ENCODE measurements around the gene EPS8L1.

The EPS8L1 gene

GRCh38 chr19:55133639-55134444 is 58.2 kb downstream of the EPS8L1 start:
- no peaks in the 10 kb centered on the region for H3K36me3 ChIP-seq (ENCODE audit: insufficient read depth, low read length)
- H3K4me1 ChIP-seq (ENCODE audit: insufficient read depth, low read length): no peaks in the 10 kb centered on the region
- peaks cover 9 to 29% of the 10 kb centered on the region in 2 donors for H3K27me3 ChIP-seq (ENCODE audit: control insufficient read depth in 1 of 2, insufficient read depth in 2 of 2, low read length in 2 of 2)
- no peaks in the 10 kb centered on the region for H3K9me3 ChIP-seq (ENCODE audit: low read length)
- no peak overlapping the region for H3K4me3 ChIP-seq (ENCODE audit: low read depth in 1 of 2, low read length in 2 of 2)
- no peak overlapping the region for H3K9ac ChIP-seq (ENCODE audit: low read length)
- no peak overlapping the region for H3K27ac ChIP-seq (ENCODE audit: low read depth, low read length)

- H3K9me3 ChIP-seq (ENCODE audit: low read length): no peaks in the 10 kb centered on the region
- no peaks in the 10 kb centered on the region for H3K4me1 ChIP-seq (ENCODE audit: insufficient read depth, low read length)
- peaks cover 9 to 29% of the 10 kb centered on the region in 2 donors for H3K27me3 ChIP-seq (ENCODE audit: control insufficient read depth in 1 of 2, insufficient read depth in 2 of 2, low read length in 2 of 2)
- H3K36me3 ChIP-seq (ENCODE audit: insufficient read depth, low read length): no peaks in the 10 kb centered on the region
- no peak overlapping the region for H3K27ac ChIP-seq (ENCODE audit: low read depth, low read length)
- no peak overlapping the region for H3K9ac ChIP-seq (ENCODE audit: low read length)
- H3K4me3 ChIP-seq (ENCODE audit: low read depth in 1 of 2, low read length in 2 of 2): no peak overlapping the region
These were observed 59.1 kb downstream of the EPS8L1 start for GRCh38 chr19:55134736-55135135.

DNA sequence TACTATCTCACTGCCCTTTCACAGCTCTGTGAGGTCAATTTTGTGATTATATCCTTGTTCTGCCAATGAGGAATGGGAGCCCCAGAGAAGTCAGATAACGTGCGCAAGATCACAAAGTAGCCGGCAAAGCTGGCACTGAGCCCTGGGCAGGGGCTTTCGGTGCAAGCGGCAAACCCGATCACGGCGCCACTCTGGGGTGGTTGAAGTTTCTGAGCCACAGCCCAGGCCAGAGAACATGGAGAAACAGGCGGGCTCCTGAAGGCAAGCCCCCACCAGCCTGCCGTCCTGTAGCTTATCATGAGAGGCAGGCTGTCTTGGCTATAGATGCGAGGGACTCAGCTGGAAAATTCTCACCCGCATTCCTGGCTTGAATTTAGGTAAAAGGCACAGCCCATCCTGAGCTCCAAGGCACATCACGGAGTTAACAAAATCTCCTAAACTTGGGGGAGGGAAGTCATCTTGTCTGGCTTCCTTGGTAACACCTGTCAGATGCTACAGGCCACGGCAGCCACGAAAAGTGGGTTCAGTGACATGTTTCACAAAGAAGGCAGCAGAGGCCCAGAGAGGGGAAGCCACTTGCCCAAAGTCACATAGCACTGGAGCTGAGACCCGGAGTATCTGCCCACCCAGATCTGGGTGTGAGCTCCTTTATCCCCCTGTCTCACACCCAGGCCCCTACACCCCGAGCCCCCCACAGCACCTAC is 60.9 kb downstream of the EPS8L1 start:
- H3K4me1 ChIP-seq (ENCODE audit: insufficient read depth, low read length): no peaks in the 10 kb centered on the region
- peaks cover 9 to 36% of the 10 kb centered on the region in 2 donors for H3K27me3 ChIP-seq (ENCODE audit: control insufficient read depth in 1 of 2, insufficient read depth in 2 of 2, low read length in 2 of 2)
- no peak overlapping the region for H3K4me3 ChIP-seq (ENCODE audit: low read depth in 1 of 2, low read length in 2 of 2)
- H3K27ac ChIP-seq (ENCODE audit: low read depth, low read length): no peak overlapping the region
- no peak overlapping the region for H3K9ac ChIP-seq (ENCODE audit: low read length)
- no peaks in the 10 kb centered on the region for H3K9me3 ChIP-seq (ENCODE audit: low read length)
- H3K36me3 ChIP-seq (ENCODE audit: insufficient read depth, low read length): no peaks in the 10 kb centered on the region

Data from muscle layer of colon (tissue), 2 donors.